ENCODE measurements around the gene ZGLP1. TPM values are rescaled to one million over a fixed set of nuclear protein-coding genes. Genes with fewer than 3 reads are reported as not detected.

ZGLP1 gene
- total and polyA plus RNA-seq, 2 of the 13 experiments (the other 11 are each of a cell fraction or from before 2014, with no cell fraction given): 2.4 to 3.0 TPM

DNA sequence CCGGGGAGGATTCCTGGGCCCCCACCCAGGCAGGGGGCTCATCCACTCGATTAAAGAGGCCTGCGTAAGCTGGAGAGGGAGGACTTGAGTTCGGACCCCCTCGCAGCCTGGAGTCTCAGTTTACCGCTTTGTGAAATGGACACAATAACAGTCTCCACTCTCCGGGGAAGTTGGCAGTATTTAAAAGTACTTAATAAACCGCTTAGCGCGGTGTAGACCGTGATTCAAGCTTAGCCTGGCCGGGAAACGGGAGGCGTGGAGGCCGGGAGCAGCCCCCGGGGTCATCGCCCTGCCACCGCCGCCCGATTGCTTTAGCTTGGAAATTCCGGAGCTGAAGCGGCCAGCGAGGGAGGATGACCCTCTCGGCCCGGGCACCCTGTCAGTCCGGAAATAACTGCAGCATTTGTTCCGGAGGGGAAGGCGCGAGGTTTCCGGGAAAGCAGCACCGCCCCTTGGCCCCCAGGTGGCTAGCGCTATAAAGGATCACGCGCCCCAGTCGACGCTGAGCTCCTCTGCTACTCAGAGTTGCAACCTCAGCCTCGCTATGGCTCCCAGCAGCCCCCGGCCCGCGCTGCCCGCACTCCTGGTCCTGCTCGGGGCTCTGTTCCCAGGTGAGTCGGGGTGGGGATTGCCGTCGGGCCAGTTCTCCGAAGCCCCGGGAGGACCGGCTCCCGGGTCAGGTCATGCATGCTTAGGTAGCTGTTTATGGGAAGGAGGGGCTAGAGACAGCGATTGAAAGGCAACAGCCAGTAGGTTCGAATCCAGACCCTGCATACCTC is 38.8 kb downstream of the ZGLP1 start, which contains the start of gene ICAM1 (continued):
- TF ChIP-seq, protein P1, sequence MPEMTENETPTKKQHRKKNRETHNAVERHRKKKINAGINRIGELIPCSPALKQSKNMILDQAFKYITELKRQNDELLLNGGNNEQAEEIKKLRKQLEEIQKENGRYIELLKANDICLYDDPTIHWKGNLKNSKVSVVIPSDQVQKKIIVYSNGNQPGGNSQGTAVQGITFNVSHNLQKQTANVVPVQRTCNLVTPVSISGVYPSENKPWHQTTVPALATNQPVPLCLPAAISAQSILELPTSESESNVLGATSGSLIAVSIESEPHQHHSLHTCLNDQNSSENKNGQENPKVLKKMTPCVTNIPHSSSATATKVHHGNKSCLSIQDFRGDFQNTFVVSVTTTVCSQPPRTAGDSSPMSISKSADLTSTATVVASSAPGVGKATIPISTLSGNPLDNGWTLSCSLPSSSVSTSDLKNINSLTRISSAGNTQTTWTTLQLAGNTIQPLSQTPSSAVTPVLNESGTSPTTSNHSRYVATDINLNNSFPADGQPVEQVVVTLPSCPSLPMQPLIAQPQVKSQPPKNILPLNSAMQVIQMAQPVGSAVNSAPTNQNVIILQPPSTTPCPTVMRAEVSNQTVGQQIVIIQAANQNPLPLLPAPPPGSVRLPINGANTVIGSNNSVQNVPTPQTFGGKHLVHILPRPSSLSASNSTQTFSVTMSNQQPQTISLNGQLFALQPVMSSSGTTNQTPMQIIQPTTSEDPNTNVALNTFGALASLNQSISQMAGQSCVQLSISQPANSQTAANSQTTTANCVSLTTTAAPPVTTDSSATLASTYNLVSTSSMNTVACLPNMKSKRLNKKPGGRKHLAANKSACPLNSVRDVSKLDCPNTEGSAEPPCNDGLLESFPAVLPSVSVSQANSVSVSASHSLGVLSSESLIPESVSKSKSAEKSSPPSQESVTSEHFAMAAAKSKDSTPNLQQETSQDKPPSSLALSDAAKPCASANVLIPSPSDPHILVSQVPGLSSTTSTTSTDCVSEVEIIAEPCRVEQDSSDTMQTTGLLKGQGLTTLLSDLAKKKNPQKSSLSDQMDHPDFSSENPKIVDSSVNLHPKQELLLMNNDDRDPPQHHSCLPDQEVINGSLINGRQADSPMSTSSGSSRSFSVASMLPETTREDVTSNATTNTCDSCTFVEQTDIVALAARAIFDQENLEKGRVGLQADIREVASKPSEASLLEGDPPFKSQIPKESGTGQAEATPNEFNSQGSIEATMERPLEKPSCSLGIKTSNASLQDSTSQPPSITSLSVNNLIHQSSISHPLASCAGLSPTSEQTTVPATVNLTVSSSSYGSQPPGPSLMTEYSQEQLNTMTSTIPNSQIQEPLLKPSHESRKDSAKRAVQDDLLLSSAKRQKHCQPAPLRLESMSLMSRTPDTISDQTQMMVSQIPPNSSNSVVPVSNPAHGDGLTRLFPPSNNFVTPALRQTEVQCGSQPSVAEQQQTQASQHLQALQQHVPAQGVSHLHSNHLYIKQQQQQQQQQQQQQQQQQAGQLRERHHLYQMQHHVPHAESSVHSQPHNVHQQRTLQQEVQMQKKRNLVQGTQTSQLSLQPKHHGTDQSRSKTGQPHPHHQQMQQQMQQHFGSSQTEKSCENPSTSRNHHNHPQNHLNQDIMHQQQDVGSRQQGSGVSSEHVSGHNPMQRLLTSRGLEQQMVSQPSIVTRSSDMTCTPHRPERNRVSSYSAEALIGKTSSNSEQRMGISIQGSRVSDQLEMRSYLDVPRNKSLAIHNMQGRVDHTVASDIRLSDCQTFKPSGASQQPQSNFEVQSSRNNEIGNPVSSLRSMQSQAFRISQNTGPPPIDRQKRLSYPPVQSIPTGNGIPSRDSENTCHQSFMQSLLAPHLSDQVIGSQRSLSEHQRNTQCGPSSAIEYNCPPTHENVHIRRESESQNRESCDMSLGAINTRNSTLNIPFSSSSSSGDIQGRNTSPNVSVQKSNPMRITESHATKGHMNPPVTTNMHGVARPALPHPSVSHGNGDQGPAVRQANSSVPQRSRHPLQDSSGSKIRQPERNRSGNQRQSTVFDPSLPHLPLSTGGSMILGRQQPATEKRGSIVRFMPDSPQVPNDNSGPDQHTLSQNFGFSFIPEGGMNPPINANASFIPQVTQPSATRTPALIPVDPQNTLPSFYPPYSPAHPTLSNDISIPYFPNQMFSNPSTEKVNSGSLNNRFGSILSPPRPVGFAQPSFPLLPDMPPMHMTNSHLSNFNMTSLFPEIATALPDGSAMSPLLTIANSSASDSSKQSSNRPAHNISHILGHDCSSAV (CRISPR knock-in tag; IDR thresholded peaks at IDR 0.05; ENCODE audit: borderline replicate concordance): no peak
- TF ChIP-seq NR2F6 (IDR thresholded peaks at IDR 0.05) (peak; percentile 73), NR2F6 (CRISPR knock-in tag; IDR thresholded peaks at IDR 0.05) (peak; percentile 90), ZBTB38 (CRISPR knock-in tag; IDR thresholded peaks at IDR 0.05) (no peak; the same call in 1 of the 2 replicates), ETV5 (CRISPR knock-in tag; IDR thresholded peaks at IDR 0.05; ENCODE audit: borderline replicate concordance) (peak; percentile 99), FOXM1 (CRISPR knock-in tag; IDR thresholded peaks at IDR 0.05) (no peak), ZNF431 (CRISPR knock-in tag; IDR thresholded peaks at IDR 0.05; ENCODE audit: borderline replicate concordance, low read depth) (0 out of 2 replicates have a peak, but pooled peaks have one; percentile 62), SMAD1 (CRISPR knock-in tag; IDR thresholded peaks at IDR 0.05; ENCODE audit: borderline replicate concordance, low read depth) (no peak), POLR2AphosphoS5 (IDR thresholded peaks at IDR 0.05; ENCODE audit: low read depth, low read length) (peak; percentile 97)
- TF ChIP-seq, protein P2, sequence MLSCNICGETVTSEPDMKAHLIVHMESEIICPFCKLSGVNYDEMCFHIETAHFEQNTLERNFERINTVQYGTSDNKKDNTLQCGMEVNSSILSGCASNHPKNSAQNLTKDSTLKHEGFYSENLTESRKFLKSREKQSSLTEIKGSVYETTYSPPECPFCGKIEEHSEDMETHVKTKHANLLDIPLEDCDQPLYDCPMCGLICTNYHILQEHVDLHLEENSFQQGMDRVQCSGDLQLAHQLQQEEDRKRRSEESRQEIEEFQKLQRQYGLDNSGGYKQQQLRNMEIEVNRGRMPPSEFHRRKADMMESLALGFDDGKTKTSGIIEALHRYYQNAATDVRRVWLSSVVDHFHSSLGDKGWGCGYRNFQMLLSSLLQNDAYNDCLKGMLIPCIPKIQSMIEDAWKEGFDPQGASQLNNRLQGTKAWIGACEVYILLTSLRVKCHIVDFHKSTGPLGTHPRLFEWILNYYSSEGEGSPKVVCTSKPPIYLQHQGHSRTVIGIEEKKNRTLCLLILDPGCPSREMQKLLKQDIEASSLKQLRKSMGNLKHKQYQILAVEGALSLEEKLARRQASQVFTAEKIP (CRISPR knock-in tag; IDR thresholded peaks at IDR 0.05; ENCODE audit: borderline replicate concordance): no peak
- TF ChIP-seq, protein P3, sequence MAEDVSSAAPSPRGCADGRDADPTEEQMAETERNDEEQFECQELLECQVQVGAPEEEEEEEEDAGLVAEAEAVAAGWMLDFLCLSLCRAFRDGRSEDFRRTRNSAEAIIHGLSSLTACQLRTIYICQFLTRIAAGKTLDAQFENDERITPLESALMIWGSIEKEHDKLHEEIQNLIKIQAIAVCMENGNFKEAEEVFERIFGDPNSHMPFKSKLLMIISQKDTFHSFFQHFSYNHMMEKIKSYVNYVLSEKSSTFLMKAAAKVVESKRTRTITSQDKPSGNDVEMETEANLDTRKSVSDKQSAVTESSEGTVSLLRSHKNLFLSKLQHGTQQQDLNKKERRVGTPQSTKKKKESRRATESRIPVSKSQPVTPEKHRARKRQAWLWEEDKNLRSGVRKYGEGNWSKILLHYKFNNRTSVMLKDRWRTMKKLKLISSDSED (CRISPR knock-in tag; IDR thresholded peaks at IDR 0.05): no peak
- TF ChIP-seq, protein P4, sequence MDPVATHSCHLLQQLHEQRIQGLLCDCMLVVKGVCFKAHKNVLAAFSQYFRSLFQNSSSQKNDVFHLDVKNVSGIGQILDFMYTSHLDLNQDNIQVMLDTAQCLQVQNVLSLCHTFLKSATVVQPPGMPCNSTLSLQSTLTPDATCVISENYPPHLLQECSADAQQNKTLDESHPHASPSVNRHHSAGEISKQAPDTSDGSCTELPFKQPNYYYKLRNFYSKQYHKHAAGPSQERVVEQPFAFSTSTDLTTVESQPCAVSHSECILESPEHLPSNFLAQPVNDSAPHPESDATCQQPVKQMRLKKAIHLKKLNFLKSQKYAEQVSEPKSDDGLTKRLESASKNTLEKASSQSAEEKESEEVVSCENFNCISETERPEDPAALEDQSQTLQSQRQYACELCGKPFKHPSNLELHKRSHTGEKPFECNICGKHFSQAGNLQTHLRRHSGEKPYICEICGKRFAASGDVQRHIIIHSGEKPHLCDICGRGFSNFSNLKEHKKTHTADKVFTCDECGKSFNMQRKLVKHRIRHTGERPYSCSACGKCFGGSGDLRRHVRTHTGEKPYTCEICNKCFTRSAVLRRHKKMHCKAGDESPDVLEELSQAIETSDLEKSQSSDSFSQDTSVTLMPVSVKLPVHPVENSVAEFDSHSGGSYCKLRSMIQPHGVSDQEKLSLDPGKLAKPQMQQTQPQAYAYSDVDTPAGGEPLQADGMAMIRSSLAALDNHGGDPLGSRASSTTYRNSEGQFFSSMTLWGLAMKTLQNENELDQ (CRISPR knock-in tag; IDR thresholded peaks at IDR 0.05; ENCODE audit: borderline replicate concordance): no peak
- TF ChIP-seq, protein P5, sequence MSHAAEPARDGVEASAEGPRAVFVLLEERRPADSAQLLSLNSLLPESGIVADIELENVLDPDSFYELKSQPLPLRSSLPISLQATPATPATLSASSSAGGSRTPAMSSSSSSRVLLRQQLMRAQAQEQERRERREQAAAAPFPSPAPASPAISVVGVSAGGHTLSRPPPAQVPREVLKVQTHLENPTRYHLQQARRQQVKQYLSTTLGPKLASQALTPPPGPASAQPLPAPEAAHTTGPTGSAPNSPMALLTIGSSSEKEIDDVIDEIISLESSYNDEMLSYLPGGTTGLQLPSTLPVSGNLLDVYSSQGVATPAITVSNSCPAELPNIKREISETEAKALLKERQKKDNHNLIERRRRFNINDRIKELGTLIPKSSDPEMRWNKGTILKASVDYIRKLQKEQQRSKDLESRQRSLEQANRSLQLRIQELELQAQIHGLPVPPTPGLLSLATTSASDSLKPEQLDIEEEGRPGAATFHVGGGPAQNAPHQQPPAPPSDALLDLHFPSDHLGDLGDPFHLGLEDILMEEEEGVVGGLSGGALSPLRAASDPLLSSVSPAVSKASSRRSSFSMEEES (CRISPR knock-in tag; IDR thresholded peaks at IDR 0.05): peak; percentile 99

Data from HepG2 (cell line).